GM21825 (cell line): ENCODE data around the gene ZFP69B.

Source experiments
- ATAC-seq: cut with Tn5 transposase; IDR thresholded peaks from one replicate; pipeline ENCODE4 v1.9.1; 2021; ENCODE audit warnings: mild to moderate bottlenecking, moderate library complexity; ENCODE audit not compliant: unreplicated experiment

ZFP69B gene

GRCh38 chr1:40449684-40450494, at the start of gene ZFP69B:
Gene ZFP69B (plus strand): TSS chr1:40450476. CDS start chr1:40450962, 486 bp downstream.
- peak; percentile 75 for ATAC-seq

DNA sequence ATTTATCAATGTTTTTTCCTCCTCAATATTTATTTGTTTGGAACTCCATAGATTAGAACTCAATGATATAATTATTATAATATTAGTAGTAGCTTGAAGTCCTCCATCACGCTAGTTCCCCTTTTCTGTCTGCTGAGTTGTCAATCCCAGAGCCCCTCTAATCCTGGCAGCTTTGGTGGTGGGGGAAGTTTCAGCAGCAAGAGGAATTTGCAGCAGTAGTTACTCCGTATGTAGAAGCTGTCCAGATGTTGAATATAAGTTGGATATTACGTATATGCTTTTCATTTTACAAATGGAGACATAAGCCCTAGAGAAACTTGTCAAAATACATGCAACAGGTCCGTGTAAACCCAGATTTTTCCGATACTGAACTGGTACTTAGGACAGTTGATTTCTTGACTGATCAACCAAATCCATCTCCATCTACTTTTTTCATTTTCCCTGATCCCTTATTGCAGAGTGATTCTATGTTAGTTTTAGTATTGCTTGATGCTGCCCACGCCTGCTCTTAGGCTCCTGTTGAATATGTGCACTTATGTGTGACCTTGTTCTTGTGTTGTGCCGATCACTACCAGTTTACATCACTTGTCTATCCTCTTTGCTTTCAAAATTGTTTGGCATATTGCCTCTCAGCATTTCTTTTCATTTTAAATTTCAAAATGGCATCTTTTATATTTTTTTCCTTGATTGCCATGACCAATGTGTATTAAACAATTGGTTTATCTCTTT, 48.6 kb upstream of the ZFP69B start:
- ATAC-seq, result no peak

GRCh38 chr1:40404670-40405462, 45.4 kb upstream of the ZFP69B start:
- ATAC-seq, result no peak

DNA sequence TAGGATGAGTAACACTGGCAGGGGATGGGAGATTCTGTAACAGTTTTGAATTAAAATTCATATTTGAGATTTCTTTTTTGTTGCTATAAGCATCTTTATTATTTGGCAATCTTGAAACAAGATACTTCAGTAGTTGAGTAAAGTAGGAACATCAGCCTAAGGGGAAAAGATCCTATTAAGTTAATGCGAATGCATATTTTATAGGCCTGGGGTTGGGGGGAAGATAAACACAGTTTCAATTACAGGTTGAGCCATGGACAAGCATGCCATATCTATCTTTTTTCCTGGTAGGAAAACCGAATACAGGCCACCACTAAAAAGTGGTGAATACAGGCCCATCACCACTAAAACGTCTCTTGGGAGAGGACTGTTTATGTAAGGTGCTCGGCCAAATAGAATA, 44.5 kb upstream of the ZFP69B start:
- ATAC-seq, result no peak

GRCh38 chr1:40407453-40407852, 42.8 kb upstream of the ZFP69B start:
- ATAC-seq, result no peak

GRCh38 chr1:40409467-40409866, 40.8 kb upstream of the ZFP69B start:
- no peak for ATAC-seq

- ATAC-seq, result no peak
Observed at GRCh38 chr1:40411294-40411693, 39.0 kb upstream of the ZFP69B start.

DNA sequence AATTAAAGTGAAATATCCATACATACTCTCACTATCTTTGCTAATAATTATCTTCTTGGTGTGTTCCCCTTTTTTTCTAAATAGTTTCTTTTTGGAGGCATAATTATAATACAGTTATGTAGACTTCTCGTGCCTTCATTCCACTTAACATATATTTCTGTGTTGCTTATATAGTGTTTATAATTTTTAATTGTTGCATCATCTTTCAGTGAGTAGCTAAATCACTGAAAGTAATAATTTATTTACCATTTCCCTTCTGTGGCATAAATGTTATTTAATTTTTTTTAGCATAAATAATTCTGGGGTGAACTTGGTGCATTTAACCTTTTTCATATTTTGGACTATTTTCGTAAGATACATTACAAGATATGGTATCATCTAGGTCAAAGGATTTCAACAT, 38.4 kb upstream of the ZFP69B start:
- no peak for ATAC-seq

- no peak for ATAC-seq
Observed at GRCh38 chr1:40413527-40414252, 36.6 kb upstream of the ZFP69B start.

DNA sequence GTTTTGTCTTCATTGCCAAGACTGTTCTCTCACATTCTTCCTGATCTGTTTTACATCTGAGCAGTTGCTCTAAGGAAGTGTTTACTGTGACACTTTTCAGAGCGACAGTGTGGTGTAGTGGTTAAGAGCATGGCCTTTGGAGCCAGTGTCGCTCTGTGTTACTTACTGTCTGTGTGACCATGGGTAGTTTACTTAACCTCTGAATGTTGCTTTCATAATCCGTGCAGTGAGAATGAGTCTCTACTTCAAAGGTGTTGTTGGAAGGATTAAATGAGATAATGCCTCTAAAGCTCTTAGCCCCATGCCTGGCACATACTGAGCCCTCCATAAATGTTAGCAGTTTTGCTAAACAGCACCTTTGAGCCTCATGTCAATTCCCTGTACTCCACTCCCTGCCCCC, 35.9 kb upstream of the ZFP69B start:
- ATAC-seq, result no peak

DNA sequence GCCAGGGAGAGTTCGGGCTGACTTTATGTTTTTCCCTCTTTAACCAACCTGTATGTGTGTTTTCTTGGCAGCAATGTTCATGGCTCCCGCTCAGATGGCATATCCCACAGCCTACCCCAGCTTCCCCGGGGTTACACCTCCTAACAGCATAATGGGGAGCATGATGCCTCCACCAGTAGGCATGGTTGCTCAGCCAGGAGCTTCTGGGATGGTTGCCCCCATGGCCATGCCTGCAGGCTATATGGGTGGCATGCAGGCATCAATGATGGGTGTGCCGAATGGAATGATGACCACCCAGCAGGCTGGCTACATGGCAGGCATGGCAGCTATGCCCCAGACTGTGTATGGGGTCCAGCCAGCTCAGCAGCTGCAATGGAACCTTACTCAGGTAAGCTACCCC, 33.6 kb upstream of the ZFP69B start:
- ATAC-seq, result no peak

- no peak for ATAC-seq
Observed at GRCh38 chr1:40421431-40422384, 28.6 kb upstream of the ZFP69B start.

DNA sequence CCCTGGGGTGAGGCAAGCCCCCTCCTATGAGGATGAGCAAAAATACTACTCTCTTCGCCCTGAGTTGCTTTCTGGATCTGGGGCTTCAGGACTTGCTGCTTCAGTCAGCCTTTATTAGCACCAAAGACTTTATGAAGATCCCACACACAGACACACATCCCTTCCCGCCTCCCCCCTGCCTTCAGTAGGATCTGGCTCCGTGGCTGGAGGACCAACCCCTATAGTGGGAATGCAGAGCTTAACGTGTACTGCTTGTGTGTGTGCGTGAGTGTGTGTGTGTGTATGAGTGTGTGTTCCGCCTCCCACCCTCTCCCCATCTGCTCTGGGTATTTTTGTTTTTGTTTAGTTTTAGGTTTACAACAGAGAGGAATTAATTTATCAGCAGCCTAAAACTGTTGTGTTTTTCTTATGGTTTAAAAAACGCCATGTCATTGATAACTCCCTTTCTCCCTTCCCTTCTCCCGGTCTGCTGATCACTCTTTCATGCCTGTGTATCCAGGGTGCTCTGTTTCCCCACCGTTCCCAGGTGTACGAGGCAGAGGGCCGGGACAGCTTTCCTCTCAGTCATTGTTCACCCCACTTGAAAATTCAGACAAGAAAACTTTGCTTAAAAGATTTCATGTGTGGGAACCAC, 27.5 kb upstream of the ZFP69B start:
- no peak for ATAC-seq

GRCh38 chr1:40423264-40423642, 27.0 kb upstream of the ZFP69B start:
- ATAC-seq, result no peak

GRCh38 chr1:40423951-40424618, 26.2 kb upstream of the ZFP69B start:
- ATAC-seq, result no peak

DNA sequence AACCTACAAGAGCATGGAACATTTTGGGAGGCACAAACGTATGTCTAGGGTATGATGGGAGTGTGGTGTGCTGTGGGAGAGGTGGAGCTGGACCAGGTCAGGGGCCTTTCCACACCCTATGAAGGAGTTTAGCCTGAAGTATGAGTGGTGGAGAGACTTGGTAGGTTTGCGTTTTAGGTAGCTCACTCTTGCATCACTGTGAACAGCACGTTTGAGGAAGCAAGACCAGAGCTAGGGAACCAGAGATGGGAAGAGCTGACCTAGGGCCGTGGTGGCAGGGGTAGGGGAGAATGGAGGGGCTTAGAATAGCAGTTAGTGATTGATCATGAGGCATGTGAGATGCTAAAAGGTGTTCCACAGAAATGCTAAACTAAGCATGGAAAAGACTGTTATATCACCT, 25.1 kb upstream of the ZFP69B start:
- no peak for ATAC-seq

- ATAC-seq, result no peak
Observed at GRCh38 chr1:40431385-40431784, 18.9 kb upstream of the ZFP69B start.

DNA sequence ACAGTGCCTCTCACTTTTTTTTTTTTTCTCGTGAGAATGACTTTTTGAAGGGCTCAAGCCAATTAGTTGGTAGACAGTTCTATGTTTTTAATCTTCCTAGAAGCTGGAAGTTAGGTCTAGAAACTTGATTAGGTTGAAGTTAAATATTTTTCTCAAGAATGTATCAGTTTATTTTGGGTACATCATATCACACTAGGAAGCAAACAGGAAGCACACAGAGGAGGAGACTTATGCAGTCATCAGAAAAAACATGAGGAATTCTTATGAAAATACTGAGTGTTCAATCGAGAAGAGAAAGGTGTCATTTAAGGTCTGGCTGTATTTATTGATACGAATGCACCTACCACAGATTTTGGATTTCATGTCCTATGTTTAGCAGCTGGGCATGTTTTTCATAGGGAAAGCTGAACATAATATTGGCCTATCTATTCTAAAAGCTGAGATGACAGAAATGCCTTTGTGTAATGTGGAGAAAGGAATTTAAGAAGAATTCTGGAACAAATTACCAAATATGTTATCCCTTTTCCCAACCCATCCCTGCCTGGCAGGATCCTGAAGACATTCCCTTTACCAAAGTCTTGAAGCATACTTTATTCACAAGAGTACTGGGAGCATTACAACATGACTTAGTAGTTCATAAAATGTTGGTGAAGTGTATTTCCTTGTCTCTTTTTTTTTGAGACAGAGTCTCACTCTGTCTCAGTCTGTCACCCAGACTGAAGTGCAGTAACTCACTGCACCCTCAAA, 17.5 kb upstream of the ZFP69B start:
- ATAC-seq, result no peak
